PFSK-1 (cell line): ENCODE measurements around the gene SUCLG2.

ENCODE experiments used
- FOXP2 ChIP-seq: optimal IDR thresholded peaks from 2 replicates; pipeline ENCODE3; 2011; ENCODE audit warnings: borderline replicate concordance, control low read depth, inconsistent platforms; ENCODE audit not compliant: insufficient read depth; ENCODE audit errors: extremely low read length, extremely low read depth
- POLR2AphosphoS5 ChIP-seq: IDR thresholded peaks from 2 replicates; pipeline ENCODE4 v1.6.1; 2012; ENCODE audit warnings: low read depth, mild to moderate bottlenecking, control low read depth, low read length, moderate library complexity
- SIN3A ChIP-seq: IDR thresholded peaks from 2 replicates; pipeline ENCODE4 v1.6.1; 2012; ENCODE audit warnings: mild to moderate bottlenecking, low read length, moderate library complexity, borderline replicate concordance; ENCODE audit not compliant: insufficient read depth
- TAF1 ChIP-seq: IDR thresholded peaks from 2 replicates; pipeline ENCODE4 v1.6.1; 2012; ENCODE audit warnings: low read length, control low read depth, borderline replicate concordance; ENCODE audit not compliant: insufficient read depth
- TF ChIP-seq, protein P1 (sequence below), 2 experiments: IDR thresholded peaks; 2 replicates each; pipeline versions ENCODE4 v1.6.1 to v1.8.0; 2011 to 2012; ENCODE audit warnings: low read depth in 2 of 2, low read length in 2 of 2, control low read depth in 1 of 2, inconsistent platforms in 1 of 2, mild to moderate bottlenecking in 1 of 2, moderate library complexity in 1 of 2; ENCODE audit not compliant: insufficient read depth in 1 of 2

The SUCLG2 gene

DNA sequence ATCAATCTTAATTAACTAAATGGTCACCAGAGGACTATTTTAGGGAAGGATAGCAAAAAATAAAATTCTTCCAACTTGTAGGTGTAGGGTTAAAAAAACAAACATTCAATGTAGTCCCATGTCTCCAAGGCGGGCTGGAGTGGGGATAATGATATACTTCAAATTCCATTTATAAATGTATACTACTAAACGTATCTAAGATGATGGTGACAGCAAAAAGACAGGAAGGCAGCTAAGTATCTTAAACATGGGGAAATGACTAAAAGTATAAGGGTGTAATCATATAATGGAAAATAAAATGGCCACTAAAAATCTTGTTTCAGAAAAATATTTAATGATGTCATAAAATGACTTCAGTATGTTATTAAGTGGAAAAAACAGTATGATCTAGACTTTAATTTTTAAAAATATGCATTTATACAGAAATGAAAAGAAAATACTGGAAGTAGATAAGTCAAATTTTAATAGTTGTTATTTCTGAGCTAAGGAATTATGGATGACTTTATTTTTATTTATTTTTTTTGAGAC is 181.7 kb downstream of the SUCLG2 start:
- TF ChIP-seq TAF1, result no peak
- no peak for TF ChIP-seq FOXP2
- no peak for TF ChIP-seq SIN3A
- TF ChIP-seq, protein P1, sequence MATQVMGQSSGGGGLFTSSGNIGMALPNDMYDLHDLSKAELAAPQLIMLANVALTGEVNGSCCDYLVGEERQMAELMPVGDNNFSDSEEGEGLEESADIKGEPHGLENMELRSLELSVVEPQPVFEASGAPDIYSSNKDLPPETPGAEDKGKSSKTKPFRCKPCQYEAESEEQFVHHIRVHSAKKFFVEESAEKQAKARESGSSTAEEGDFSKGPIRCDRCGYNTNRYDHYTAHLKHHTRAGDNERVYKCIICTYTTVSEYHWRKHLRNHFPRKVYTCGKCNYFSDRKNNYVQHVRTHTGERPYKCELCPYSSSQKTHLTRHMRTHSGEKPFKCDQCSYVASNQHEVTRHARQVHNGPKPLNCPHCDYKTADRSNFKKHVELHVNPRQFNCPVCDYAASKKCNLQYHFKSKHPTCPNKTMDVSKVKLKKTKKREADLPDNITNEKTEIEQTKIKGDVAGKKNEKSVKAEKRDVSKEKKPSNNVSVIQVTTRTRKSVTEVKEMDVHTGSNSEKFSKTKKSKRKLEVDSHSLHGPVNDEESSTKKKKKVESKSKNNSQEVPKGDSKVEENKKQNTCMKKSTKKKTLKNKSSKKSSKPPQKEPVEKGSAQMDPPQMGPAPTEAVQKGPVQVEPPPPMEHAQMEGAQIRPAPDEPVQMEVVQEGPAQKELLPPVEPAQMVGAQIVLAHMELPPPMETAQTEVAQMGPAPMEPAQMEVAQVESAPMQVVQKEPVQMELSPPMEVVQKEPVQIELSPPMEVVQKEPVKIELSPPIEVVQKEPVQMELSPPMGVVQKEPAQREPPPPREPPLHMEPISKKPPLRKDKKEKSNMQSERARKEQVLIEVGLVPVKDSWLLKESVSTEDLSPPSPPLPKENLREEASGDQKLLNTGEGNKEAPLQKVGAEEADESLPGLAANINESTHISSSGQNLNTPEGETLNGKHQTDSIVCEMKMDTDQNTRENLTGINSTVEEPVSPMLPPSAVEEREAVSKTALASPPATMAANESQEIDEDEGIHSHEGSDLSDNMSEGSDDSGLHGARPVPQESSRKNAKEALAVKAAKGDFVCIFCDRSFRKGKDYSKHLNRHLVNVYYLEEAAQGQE (IDR thresholded peaks at IDR 0.05; ENCODE audit: insufficient read depth in 1 of 2, low read depth in 2 of 2, low read length in 2 of 2), result no peak
- no peak for TF ChIP-seq POLR2AphosphoS5

DNA sequence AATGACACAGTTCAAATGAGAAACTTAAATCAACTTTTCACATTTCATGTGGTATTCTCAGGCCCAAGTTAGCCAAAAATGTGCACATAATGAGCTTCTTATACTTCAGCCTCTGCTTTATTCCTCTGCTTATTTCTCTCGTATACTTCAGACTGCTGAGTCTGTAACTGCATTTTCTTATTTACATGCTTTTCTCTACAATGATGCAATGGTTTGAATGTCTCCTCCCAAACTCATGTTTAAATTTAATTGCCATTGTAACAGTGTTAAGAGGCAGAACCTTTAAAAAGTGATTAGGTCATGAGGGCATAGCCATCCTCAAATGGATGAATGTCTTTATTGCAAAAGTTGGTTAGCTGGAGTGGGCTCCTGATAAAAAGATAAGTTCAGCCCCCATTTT is 184.2 kb downstream of the SUCLG2 start:
- TF ChIP-seq SIN3A (no peak), FOXP2 (no peak), POLR2AphosphoS5 (no peak), TAF1 (no peak)
- TF ChIP-seq, protein P1 (IDR thresholded peaks at IDR 0.05; ENCODE audit: insufficient read depth in 1 of 2, low read depth in 2 of 2, low read length in 2 of 2), result no peak

DNA sequence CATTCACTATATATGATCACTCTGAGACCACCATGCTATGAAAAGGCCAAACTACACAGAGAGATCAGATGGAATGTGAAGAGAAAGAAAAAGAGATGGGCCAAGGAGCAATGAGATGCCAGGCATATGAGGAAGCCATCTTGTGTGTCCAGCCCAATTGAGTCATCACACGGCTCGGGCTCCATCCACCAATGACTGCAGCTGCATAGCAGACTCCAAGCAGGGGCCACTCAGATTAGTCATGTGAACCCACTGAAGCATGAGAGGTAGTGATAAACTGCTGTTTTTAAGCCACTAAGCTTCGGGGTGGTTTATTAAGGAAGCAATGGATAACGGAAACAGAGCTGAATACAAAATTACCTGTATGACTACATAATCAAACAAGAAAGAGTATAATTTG is 185.9 kb downstream of the SUCLG2 start:
- no peak for TF ChIP-seq POLR2AphosphoS5
- no peak for TF ChIP-seq TAF1
- TF ChIP-seq FOXP2, result no peak
- TF ChIP-seq, protein P1 (IDR thresholded peaks at IDR 0.05; ENCODE audit: insufficient read depth in 1 of 2, low read depth in 2 of 2, low read length in 2 of 2), result no peak
- TF ChIP-seq SIN3A, result no peak

DNA sequence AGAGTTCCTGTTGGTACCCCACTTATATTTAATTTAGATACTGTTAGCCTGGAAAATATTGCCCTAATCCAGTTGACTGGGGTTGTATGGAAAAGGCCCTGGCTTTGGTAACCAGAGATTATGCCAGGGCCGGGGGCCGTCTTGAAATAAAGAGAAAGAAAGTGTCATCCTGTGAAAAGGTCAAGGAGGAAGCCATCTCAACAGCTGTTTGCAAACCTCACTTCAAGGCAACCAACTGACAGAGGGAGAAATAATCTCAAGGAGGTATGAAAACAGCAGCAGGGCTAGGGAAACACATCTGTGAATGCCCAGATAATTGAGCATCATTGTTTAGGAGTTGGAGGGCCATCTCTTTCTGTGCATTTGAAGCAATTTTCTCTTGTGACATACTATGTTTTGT is 190.8 kb downstream of the SUCLG2 start:
- TF ChIP-seq TAF1 (no peak), FOXP2 (no peak), POLR2AphosphoS5 (no peak), SIN3A (no peak)

DNA sequence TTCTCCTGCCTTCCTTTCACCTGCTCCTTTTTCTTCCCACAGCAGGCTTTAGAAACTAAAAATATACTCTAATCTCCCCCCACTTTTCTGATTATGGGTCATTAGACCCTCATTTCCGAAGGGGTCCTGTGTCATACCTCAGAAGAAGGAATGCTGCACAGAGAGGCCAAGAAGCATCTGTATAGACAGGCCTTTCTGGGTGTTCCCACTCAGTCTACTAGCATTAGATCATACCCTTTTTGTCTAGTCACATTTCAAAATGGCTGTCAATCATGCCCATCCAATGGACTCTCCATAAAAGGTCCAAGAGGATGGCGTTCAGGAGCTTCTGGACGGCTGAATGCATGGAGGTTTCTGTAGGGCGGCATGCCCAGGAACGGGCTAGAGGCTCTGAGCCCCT is 192.2 kb downstream of the SUCLG2 start:
- TF ChIP-seq POLR2AphosphoS5 (no peak), TAF1 (no peak), SIN3A (no peak), FOXP2 (no peak)
- TF ChIP-seq, protein P1 (IDR thresholded peaks at IDR 0.05; ENCODE audit: insufficient read depth in 1 of 2, low read depth in 2 of 2, low read length in 2 of 2), result no peak

DNA sequence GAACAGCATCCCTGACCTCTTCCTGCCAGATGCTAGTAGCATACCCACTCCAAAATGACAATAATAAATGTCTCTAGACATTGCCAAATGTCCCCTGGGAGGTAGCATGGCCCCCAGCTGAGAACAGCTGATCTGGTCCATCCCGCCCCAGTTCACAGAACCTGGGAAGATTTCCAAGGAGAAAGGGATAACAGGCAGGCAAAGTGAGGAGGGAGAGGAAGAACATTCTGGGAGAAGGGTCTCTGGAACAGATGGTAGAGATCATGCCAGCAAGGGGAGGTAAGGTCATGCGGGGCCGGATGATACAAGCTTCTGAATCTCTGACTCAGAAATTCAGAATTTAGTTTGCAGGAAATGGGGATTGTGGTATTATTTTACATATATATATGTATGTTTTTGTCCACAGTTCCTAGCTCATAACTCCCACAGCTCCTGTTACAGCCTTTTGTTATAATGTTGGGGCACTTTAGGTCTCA is 192.7 kb downstream of the SUCLG2 start:
- TF ChIP-seq, protein P1 (IDR thresholded peaks at IDR 0.05; ENCODE audit: insufficient read depth in 1 of 2, low read depth in 2 of 2, low read length in 2 of 2), result no peak
- no peak for TF ChIP-seq SIN3A
- TF ChIP-seq FOXP2, result no peak
- TF ChIP-seq POLR2AphosphoS5, result no peak
- no peak for TF ChIP-seq TAF1
